ENCODE data around the gene NR3C2.
"Not testable (repeated sequence)": the region's sequence is repeated elsewhere in the genome, so short reads cannot be mapped to it uniquely, and the experiment has no call there.

The NR3C2 gene

DNA sequence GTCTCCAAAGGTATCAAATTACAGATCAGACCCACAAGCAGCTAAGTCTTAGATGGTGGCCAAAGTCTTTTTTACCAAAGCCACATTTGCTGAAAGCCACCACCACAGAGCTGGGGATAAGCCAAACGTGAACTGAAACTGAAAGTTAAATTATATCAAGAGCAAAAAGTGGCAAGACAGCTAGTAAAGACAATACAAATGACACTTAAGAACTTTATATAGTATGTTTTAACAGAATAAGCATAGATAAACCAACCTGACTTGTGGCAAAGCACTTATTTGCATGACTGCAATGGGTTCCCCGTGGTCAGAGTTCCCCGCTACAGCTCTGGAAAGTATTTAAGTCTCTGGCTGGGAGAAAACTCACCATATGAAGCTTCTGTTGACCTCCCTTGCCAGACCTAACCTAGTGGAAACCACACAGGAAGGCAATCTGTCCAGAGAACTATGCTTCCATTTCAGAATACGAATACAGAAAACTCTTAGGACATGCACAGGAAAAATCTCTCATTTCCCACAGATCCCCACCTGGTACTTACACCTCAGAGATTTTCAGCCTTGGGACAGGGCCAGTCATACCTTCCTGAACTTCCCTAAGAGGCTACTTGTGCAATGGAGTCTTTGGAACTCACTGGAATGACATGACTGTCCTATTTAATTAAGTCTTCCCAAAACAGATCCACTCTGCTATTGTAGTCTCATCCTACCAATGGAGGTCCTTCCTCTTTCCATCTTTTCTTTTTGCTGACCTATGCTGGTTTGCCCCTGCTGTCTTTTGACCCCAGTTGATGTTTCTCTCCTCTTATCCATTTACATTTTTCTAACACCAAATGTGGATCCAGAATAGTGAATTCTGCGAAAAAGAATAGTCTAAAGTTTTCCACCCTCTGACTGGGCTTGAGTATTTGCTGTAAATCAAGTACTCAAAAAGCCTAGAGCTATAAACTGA lies 225.1 kb downstream of the NR3C2 start:
- DNase-seq (ENCODE audit: low read depth), result no peak

DNA sequence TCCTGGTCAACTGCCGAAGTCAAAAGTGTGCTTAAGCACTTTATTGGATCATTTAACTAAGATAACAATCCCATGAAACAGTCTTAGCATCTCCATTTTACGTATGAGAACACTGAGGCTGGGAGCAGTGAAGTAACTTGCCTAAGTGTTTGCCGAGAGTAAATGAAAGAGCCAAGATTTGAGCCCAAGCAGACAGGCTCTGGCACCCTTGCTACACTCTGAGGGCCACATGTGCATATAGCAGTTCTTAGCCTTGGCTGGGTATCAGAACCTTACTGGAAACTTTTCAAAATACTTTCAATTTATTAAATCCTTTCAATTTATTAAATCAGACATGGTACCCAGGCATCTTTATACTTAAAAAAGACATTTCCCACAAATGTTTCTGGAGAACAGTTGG lies 225.9 kb downstream of the NR3C2 start:
- no peak for DNase-seq (ENCODE audit: low read depth)

DNA sequence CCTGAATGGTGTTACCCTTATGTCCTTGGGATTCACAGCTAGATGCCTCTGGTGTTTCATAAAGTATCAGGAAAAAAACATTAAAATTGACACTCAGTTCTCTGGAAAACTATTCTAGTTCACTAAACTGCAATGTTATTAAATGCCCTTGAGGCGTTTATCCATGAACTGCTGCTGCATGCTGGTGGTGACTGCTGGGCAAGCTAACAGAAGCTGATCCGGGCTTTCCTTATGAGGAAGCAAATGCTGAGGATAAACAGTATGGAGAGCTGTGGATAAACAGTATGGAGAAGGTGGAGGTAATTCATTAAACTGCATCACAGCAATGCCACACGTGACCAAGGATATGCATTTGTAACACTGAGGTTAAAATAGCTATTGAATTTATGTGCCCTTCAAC lies 227.0 kb downstream of the NR3C2 start:
- no peak for DNase-seq (ENCODE audit: low read depth)

DNA sequence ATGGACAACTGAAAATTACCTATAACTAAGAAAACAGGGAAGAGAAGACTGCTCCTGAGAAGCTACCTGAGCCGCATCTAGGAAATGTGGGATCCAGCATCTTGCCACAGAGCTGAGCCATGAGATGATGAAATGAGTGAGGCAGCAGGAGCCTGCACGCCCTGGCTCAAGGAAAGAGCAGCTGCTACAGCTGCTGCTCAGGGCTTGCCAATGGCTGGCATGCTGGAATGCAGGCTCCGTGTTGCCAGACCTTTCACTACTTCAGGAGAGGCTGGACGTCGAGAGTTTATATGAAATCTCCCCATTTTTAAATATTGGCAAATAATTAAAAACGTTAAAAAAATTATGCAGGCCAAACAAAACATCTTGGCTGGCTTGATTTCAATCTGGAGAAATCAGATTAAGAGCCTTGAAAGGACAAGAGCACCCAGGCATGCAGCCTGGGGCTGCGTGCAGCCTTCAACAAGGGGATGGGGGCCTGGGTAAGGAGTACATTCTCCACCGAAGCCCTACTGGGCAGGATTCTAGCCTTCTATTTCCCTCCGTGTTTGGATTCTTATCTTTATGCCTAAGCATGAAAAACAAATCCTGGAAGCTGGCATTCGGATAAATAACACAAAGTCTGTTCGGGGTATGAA lies 227.6 kb downstream of the NR3C2 start:
- DNase-seq (ENCODE audit: low read depth), result peak; percentile 3

DNA sequence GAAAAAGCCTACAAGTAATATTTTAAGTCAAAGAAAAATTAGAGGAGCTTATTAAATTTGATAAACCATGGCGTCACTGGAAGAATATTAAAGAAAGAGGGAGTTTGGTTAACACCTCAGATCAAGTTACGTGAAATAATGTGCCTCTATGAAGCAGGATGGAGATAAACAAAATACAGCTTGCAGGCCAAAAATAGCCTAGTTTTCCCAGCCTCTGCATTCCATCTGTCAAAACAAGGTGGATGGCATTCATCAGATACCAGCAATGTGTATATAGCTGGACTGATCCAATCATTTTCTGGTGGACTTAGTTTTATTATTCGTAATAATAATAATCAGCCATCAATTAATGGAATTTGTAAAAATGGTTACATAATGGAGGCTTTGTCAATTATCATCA lies 230.7 kb downstream of the NR3C2 start:
- DNase-seq (ENCODE audit: low read depth), result no peak

DNA sequence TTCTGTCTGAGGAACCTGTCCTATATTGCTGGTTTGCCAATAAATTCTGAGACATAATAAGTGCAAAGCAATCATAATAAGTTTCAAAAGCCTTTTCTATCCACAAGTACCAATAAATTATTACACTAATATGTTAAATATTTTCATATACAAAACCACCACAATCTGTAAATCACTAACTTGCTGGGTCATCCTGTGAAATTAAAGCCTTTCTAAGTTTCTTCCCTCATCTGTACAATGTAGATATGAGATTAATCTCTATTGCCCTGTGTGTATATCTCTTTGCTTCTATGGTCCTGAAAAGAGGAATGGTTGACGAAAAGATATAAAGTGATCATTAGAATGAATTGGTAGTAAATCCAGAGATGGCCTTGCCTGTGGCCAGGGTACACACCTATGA lies 231.6 kb downstream of the NR3C2 start:
- DNase-seq (ENCODE audit: low read depth), result no peak

DNA sequence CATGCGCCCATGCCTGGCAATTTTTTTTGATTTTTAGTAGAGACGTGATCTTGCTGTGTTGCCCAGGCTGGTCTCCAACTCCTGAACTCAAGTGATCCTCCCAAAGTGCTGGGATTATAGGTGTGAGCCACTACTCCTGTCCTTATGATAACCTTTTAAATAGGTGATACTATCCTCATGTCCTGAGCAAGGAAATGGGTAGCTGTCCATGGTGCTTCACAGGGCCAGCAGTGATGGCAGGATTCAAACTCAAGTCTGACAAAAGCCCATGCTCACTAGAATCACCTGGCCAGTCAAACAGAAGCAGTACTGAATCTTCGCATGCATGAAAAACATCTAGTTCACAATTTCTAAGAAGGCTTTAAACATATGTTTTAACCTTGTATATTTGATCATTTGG lies 235.1 kb downstream of the NR3C2 start:
- no peak for DNase-seq (ENCODE audit: low read depth)

DNA sequence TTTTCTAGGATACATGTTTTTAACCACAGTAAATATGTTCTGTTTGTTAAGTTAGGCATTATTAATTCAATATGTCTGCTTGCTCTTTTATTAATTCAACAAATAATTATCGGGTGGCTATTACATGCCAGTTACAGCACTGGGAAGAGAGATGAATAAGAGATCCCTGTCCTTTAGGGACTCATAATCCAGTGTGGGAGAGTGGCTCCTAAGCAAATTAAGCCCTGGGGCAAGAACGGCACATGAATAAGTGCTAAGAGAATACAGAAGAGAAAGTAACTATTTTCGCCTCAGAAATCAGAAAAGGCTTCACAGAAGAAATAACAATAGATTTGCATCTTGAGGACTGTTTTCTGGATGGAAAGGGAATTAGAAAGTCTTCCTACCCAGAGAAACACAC lies 236.7 kb downstream of the NR3C2 start:
- no peak for DNase-seq (ENCODE audit: low read depth)

DNA sequence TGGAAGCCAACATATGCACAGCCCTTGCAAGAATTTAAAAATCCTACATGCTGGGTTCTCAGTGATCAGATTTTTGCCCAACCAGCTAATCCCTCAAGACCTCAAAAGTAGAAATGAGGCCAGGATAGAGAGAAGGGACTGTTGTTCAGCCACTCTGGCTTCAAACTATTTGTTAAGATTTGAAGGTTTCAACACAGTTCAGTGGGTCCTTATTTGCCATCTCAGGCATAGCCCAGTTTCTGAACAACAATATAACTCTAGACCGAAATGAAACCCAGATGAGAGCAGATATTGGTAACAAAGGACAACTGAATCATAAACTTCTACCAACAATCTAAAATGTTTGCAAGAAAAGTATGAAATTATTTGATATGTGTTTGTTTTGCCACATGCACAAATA lies 237.3 kb downstream of the NR3C2 start:
- DNase-seq (ENCODE audit: low read depth), result no peak

DNA sequence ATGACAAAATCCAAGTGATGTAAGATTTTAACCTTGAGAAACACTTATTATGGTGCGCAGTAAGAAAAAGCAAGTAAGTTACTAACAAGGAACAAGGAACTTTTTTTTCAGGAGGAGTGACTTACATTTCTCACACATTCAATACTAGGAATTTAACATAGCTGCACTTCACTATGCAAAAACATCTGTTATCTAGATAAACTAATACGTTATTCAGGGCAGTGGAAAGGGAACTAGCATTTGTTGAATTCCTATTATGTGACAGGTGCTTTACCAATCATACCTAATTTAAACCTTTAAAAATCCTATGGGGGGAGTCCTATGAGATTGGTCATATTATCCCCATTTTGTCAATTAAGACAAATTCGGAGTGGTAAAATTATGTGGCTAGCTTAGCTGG lies 238.0 kb downstream of the NR3C2 start:
- DNase-seq (ENCODE audit: low read depth), result no peak

DNA sequence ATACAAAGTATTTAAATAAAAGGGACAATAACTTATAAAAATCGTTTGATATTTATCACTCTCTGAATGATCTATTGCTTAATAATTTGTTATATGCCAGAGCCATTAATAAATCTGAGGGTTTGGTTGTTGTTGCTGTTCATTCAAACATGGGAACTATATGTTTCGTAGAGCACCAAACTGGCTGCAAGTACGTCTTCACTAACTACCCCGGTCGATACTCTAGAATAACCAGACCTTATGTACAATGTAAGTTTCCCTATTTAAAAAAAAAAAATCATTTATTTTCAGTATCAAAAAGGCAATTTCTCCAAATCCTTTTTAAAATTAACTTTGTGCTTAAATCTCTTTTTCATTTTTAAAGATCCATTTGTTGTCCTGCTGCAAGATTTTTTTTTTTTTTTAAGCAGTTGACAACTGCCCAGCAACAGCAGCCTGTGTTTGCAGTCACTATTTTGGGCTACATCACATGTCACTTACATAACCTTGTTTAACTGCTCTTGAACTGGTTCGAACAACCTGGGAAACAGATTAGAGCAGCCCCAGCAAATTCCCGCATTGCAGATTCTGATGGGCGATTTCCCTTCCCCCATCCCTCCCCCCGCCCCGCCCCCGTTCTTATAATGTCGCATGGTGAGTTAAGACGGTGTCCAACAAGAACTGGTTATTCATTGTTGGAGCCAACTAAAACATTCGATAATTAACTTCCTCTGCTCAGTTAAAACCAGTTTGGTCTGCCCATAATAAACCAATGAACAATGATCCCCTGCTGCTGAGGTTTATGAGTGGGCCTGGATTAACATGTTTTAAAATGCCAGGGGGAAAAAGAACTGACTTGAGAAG lies 238.9 kb downstream of the NR3C2 start:
- DNase-seq (ENCODE audit: low read depth), result no peak

DNA sequence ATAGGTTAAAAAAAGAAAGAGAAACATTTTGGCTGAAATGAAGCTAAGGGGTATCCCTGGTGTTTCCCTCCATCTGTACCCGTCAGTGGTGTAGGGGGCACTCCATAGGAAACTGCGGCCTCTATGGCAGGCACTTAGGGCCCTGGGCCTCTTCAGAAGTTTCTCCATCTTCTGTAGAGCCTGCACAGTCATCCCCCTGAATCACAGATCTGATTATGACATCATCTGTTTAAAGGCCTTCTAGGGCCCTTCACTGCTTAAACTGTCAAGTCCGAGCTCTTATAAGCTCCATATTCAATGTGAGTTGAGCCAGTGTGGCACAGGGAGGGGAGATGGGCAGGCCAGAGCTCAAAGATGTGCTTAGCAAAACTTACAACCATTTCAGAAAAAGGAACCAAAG lies 241.3 kb downstream of the NR3C2 start:
- DNase-seq (ENCODE audit: low read depth), result no peak

DNA sequence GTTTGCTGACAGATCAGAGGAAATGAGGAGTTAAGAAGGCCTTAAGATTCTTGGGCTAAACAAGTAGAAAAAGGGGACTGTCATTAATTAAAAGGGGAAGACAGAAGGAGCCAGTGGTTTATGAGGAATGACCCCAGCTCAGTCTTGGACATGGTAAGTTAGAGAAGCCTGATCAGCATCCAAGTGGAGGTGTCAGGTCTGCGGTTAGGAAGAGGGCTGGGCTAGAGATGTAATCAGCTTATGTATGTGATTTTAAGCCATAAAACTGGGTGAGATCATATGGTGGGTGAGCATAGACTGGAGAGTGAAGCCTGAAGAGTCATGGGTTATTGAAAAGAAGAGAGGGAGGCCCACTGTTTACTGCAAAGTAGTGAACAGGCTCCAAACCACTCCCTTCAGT lies 246.1 kb downstream of the NR3C2 start:
- DNase-seq (ENCODE audit: low read depth), result no peak

DNA sequence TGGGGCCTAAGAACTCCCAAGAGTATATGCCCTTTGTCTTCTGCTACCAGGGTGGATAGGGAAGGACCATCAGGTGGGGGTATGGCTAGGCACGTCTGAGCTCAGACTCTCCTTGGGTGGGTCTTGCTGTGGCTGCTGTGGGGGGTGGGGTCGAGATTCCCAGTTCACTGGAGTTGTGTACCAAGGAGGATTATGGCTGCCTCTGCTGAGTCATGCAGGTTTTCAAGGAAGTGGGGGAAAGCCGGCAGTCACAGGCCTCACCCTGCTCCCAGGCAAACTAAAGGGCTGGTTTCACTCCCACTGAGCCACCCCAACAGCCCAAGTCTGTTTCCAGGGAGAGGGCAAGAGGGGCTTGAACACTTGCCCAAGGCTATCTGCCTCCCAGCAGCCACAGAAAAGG lies 249.7 kb downstream of the NR3C2 start:
- DNase-seq (ENCODE audit: low read depth), result no peak

DNA sequence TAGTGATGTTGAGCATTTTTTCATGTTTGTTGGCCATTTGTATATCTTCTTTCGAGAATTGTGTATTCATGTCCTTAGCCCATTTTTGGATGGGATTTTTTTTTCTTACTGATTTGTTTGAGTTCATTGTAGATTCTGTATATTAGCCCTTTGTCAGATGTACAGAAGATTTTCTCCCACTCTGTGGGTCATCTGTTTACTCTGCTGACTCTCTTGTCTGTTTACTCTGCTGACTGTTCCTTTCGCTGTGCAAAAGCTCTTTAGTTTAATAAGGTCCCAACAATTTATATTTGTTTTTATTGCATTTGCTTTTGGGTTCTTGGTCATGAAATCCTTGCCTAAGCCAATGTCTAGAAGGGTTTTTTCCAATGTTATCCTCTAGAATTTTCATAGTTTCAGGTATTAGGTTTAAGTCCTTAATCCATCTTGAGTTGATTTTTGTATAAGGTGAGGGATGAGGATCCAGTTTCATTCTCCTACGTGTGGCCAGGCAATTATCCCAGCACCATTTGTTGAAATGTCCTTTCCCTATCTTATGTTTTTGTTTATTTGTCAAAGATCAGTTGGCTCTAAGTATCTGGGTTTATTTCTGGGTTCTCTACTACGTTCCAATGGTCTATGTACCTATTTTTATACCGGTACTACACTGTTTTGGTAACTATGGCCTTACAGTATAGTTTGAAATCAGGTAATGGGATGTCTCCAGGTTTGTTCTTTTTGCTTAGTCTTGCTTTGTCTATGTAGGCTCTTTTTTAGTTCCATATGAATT lies 254.6 kb downstream of the NR3C2 start:
- DNase-seq (ENCODE audit: low read depth), result not testable (repeated sequence)

DNA sequence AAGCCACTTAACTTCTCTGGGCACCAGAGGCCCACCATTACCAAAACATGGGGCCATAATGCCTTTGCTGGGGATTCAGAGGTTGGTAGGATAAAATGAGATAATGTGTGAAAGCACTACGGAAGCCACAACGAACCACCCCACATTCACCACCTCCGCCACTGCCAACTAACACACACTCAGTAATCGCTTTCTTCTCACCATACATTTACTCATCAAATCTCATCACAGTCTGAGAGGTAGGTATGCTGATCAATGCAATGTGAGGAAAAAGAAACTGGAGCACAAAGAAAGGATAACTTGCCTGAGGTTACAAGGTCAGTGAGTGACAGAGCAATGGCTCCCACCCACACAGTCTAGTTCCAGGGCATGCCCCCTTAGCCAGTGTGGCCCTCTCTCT lies 257.3 kb downstream of the NR3C2 start:
- no peak for DNase-seq (ENCODE audit: low read depth)

DNA sequence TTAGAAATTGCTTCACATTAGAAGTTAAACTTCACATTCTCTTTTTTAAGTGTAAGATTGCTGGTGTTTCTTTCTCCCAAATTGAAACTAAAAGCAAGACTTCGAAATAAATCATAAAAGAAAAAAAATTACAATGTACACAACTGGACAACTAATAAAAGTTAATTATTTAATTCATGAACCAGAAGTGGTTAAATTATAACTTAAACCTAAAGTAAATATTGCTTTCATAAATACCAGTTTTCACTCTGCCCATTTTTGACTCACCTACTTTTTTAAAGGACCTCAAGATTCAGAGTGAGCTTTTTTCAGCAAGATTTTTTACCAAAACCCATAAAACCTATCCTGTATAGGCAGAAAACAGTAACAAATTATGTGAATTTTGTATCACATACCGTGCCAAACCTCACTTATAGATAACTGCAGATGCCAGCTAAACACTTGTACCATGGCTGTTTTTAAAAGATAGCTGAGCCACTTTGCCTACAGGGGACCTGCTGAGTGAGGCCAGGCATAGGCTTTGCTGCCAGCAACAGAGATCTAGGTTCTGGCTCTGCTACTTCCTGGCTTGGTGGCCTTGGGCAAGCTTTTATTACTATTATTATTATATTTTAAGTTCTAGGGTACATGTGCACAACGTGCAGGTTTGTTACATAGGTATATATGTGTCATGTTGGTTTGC lies 259.8 kb downstream of the NR3C2 start:
- no peak for DNase-seq (ENCODE audit: low read depth)

DNA sequence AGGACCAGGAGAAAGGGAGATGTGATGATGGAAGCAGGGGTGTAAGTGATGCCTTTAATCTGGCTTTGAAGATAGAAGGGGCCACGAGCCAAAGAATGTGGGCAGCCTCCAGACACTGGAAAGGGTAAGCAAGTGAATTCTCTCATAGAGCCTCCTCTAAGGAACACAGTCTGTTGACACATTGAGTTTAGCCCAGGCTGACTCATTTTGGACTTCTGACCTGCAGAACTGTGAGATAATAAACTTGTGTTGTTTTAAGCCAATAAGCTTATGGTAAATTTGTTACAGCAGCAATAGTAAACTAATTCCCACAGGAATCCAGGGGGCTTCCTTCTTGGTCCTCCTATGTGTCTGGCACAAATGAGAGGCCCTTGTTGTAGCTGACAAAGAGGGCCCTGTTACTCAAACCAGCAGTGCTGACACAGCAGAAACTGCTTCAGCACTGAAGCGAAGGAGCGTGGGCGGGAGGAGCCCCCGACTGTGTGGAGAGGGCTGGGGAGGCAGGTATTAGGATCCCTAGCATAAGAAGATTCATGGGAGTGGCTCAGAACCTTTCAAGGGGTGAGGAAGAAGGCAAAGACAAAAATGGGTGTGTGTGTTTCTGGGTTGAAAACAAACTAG lies 268.7 kb downstream of the NR3C2 start:
- DNase-seq (ENCODE audit: low read depth), result no peak

DNA sequence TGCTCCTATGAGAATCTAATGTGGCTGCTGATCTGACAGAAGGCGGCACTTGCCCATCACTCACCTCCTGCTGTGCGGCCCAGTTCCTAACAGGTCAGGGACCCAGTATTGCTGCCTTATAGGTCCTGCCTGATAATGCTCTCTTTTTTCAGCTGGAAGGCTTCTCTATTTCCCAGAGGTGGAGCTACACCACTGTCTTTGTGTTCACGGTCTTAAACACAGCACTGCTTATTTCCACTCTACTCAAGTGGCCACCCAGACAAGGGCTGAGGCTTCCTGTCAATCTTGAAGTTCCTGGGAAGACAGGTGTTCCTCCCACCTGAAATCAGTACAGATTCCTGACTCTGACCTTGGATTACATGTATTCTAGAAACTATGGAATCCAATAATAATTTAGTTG lies 270.6 kb downstream of the NR3C2 start:
- no peak for DNase-seq (ENCODE audit: low read depth)

DNA sequence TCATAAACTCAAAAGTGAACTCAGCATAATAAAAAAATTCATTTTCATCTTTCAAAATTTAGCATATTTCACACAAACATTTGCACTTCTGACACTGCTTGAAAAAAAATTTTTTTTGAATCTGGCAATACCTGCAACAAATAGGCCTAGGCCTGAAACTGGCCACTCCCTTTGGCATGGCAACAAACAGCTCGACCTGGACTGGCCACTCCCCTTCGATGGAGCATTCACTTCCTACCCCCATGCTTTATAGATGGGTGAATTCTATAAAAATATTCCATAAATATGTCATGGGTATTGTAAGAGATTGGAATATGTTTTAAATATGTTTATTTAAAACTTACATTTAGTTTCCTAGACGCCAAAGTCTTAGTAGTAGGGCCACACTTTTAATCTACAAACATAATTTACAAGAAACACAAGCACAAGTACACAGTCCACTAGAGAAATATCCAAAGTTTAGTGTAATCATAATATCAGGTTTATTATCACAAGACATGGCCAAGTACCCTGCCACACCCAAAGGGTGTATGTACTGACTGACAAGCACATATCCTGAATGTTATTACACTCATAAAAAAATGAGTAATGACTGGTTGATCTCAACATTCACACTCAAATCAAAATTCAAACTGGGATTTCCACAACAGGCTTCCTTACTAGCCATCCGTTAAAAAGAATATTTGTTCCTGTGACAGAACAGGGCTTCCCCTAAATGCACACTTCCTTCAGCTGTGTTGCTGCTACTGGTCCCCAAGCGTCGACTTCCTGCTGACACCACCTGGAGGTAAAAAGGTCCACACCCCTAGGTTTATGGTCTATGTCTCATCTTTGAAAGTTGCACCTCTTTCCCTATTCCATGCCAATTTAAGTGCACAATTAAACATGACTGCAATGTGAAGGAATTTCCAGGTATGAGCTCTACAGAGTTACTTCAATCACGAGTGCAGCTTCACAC lies 271.5 kb downstream of the NR3C2 start:
- no peak for DNase-seq (ENCODE audit: low read depth)
